ENCODE data around the gene PGBD2. TPM values are rescaled to one million over a fixed set of nuclear protein-coding genes. Genes with fewer than 3 reads are reported as not detected.

Gene PGBD2
- total RNA-seq, 1 donor from 2014 or later, result 11.2 TPM

GRCh38 chr1:248890549-248891498, 15.2 kb upstream of the PGBD2 start:
- Histone ChIP-seq H3K79me2 (ENCODE audit: low read depth) (no peaks in the 10 kb centered on the region), H3K4me3 (no peak overlapping the region), H3F3A (ENCODE audit: low read depth) (peaks cover 17% of the 10 kb centered on the region)

GRCh38 chr1:248891758-248892157, 14.3 kb upstream of the PGBD2 start:
- no peaks in the 10 kb centered on the region for H3K36me3 ChIP-seq
- H3K9me3 ChIP-seq (ENCODE audit: low read depth), result no peaks in the 10 kb centered on the region
- H3K9ac ChIP-seq, result no peak overlapping the region
- Mint-ChIP-seq H3K27me3 (ENCODE audit: insufficient read depth, low read depth) (no peaks in the 10 kb centered on the region), H3K4me3 (no peak overlapping the region), H3K27ac (no peak overlapping the region), H3K4me1 (peaks cover 11% of the 10 kb centered on the region), H3K9me3 (no peaks in the 10 kb centered on the region), H3K36me3 (no peaks in the 10 kb centered on the region)
- H2AFZ ChIP-seq (replicated peaks), result no peak overlapping the region
- H3K27ac ChIP-seq, result no peak overlapping the region
- H4K20me1 ChIP-seq (ENCODE audit: low read depth), result no peaks in the 10 kb centered on the region
- H3K4me2 ChIP-seq, result no peak overlapping the region
- no peak overlapping the region for H3K4me3 ChIP-seq
- H3K4me1 ChIP-seq, result peaks cover 12% of the 10 kb centered on the region
- no peak for TF ChIP-seq CTCF (IDR thresholded peaks at IDR 0.05)
- TF ChIP-seq EZH2 (IDR thresholded peaks at IDR 0.05), result no peak
- TF ChIP-seq EZH2phosphoT487 (IDR thresholded peaks at IDR 0.05), result no peak
- peaks cover 8% of the 10 kb centered on the region for H3F3A ChIP-seq (ENCODE audit: low read depth)
- H3K79me2 ChIP-seq (ENCODE audit: low read depth), result no peaks in the 10 kb centered on the region
- H3K27me3 ChIP-seq, result no peaks in the 10 kb centered on the region
- no peak for DNase-seq (ENCODE audit: low spot score)

More at GRCh38 chr1:248890549-248891498, 15.2 kb upstream of the PGBD2 start:
- H4K20me1 ChIP-seq (ENCODE audit: low read depth), result no peaks in the 10 kb centered on the region
- peak overlapping the region; percentile 24 for H3K4me3 Mint-ChIP-seq
- DNase-seq (ENCODE audit: low spot score), result no peak
- H2AFZ ChIP-seq (replicated peaks), result no peak overlapping the region
- H3K36me3 ChIP-seq, result no peaks in the 10 kb centered on the region
- H3K4me1 ChIP-seq, result peaks cover 21% of the 10 kb centered on the region
- no peaks in the 10 kb centered on the region for H3K9me3 Mint-ChIP-seq
- H3K9me3 ChIP-seq (ENCODE audit: low read depth), result no peaks in the 10 kb centered on the region
- no peaks in the 10 kb centered on the region for H3K27me3 ChIP-seq
- H3K4me2 ChIP-seq, result no peak overlapping the region
- H3K27ac Mint-ChIP-seq, result no peak overlapping the region
- no peak overlapping the region for H3K27ac ChIP-seq
- peaks cover 20% of the 10 kb centered on the region for H3K4me1 Mint-ChIP-seq
- no peaks in the 10 kb centered on the region for H3K36me3 Mint-ChIP-seq
- H3K9ac ChIP-seq, result no peak overlapping the region
- TF ChIP-seq EZH2 (IDR thresholded peaks at IDR 0.05), result no peak
- TF ChIP-seq CTCF (IDR thresholded peaks at IDR 0.05), result no peak
- no peaks in the 10 kb centered on the region for H3K27me3 Mint-ChIP-seq (ENCODE audit: insufficient read depth, low read depth)

- H3K4me1 Mint-ChIP-seq, result peaks cover 7% of the 10 kb centered on the region
Measured at GRCh38 chr1:248892590-248892989, 13.4 kb upstream of the PGBD2 start.

More at GRCh38 chr1:248892590-248892989, 13.4 kb upstream of the PGBD2 start:
- no peaks in the 10 kb centered on the region for H3K27me3 Mint-ChIP-seq (ENCODE audit: insufficient read depth, low read depth)
- H3K36me3 Mint-ChIP-seq, result no peaks in the 10 kb centered on the region
- no peak overlapping the region for H3K27ac ChIP-seq
- no peaks in the 10 kb centered on the region for H3F3A ChIP-seq (ENCODE audit: low read depth)
- H2AFZ ChIP-seq (replicated peaks), result no peak overlapping the region
- no peaks in the 10 kb centered on the region for H3K9me3 Mint-ChIP-seq
- no peak overlapping the region for H3K4me2 ChIP-seq
- peaks cover 5% of the 10 kb centered on the region for H3K4me1 ChIP-seq
- H4K20me1 ChIP-seq (ENCODE audit: low read depth), result no peaks in the 10 kb centered on the region
- no peak overlapping the region for H3K4me3 Mint-ChIP-seq
- no peak for DNase-seq (ENCODE audit: low spot score)
- no peak for TF ChIP-seq EZH2 (IDR thresholded peaks at IDR 0.05)
- no peak for TF ChIP-seq EZH2phosphoT487 (IDR thresholded peaks at IDR 0.05)
- no peak for TF ChIP-seq CTCF (IDR thresholded peaks at IDR 0.05)
- H3K27ac Mint-ChIP-seq, result no peak overlapping the region
- no peaks in the 10 kb centered on the region for H3K79me2 ChIP-seq (ENCODE audit: low read depth)
- H3K9ac ChIP-seq, result no peak overlapping the region
- H3K27me3 ChIP-seq, result no peaks in the 10 kb centered on the region
- no peaks in the 10 kb centered on the region for H3K9me3 ChIP-seq (ENCODE audit: low read depth)
- no peaks in the 10 kb centered on the region for H3K36me3 ChIP-seq
- H3K4me3 ChIP-seq, result no peak overlapping the region

All from neural progenitor cell (in vitro differentiated cells).